Panc1 (cell line): ENCODE results near the gene PLEKHO2. TPM values are rescaled to one million over a fixed set of nuclear protein-coding genes. Genes with fewer than 3 reads are reported as not detected.
A peak's percentile ranks its signal among the peaks of the same experiment; 100 is the strongest.

Experiments
- ATAC-seq: fragments of 200-7000 bp; cut with Tn5 transposase; 2 replicates; pipeline ENCODE4 v1.9.1; 2020; ENCODE audit warnings: mild to moderate bottlenecking, moderate library complexity
- BruUV-seq: library from RNA; stranded (reverse); fragments of 400-500 nt; replicated peaks from 2 replicates; lab custom pipeline; 2021; lab: Mats Ljungman, UMichigan
- CTCF ChIA-PET: fragments of 300-600 bp; sonication (Branson Sonifier 250); formaldehyde crosslinking; loops from one replicate; lab custom pipeline; 2022; ENCODE audit warnings: antibody characterized with exemption; lab: Charles Lee
- POLR2A ChIA-PET: fragments of 300-600 bp; sonication (Branson Sonifier 250); formaldehyde crosslinking; loops from one replicate; lab custom pipeline; 2022; ENCODE audit warnings: antibody characterized with exemption; lab: Charles Lee
- DNase-seq: peaks from one replicate; pipeline ENCODE4 v3.0.0-alpha.2; 2010; ENCODE audit warnings: low read depth, low spot score
- H3K27ac ChIP-seq: 2 replicates; pipeline ENCODE4 v1.5.1; 2011; ENCODE audit warnings: mild to moderate bottlenecking, low read length, inconsistent platforms
- H3K27me3 ChIP-seq: fragments of 200-500 bp; sonication (Bioruptor generic); 2 replicates; pipeline ENCODE4 v1.6.0; 2014; ENCODE audit warnings: low read length, inconsistent platforms; ENCODE audit not compliant: control insufficient read depth, insufficient read depth
- H3K36me3 ChIP-seq: fragments of 200-500 bp; sonication (Bioruptor generic); 2 replicates; pipeline ENCODE4 v1.5.1; 2014; ENCODE audit warnings: inconsistent platforms, mild to moderate bottlenecking, low read length, moderate library complexity; ENCODE audit not compliant: control insufficient read depth, insufficient read depth
- H3K4me1 ChIP-seq: 2 replicates; pipeline ENCODE4 v1.5.1; 2011; ENCODE audit warnings: inconsistent platforms, mild to moderate bottlenecking, low read length, moderate library complexity; ENCODE audit not compliant: control insufficient read depth, insufficient read depth
- H3K4me3 ChIP-seq, 2 experiments: 2 replicates each; pipeline ENCODE4 v1.5.1; 2011 to 2012; ENCODE audit warnings: low read depth in 2 of 2, low read length in 2 of 2, mild to moderate bottlenecking in 2 of 2, inconsistent platforms in 1 of 2, moderate library complexity in 1 of 2
- H3K9me3 ChIP-seq: fragments of 200-500 bp; sonication (Bioruptor generic); 2 replicates; pipeline ENCODE4 v1.5.1; 2014; ENCODE audit warnings: low read depth, mild to moderate bottlenecking, inconsistent platforms, low read length, moderate library complexity; ENCODE audit not compliant: control insufficient read depth, insufficient read depth
- POLR2AphosphoS5 ChIP-seq: IDR thresholded peaks from 2 replicates; pipeline ENCODE4 v1.6.1; 2012; ENCODE audit warnings: mild to moderate bottlenecking, low read depth, low read length, moderate library complexity
- SIN3A ChIP-seq: IDR thresholded peaks from 2 replicates; pipeline ENCODE4 v1.6.1; 2012; ENCODE audit warnings: low read depth, mild to moderate bottlenecking, low read length, moderate library complexity, borderline replicate concordance; ENCODE audit not compliant: insufficient read depth
- TCF7L2 ChIP-seq: IDR thresholded peaks from 2 replicates; pipeline ENCODE4 v1.6.1; 2011; ENCODE audit warnings: mild to moderate bottlenecking, low read depth, low read length, inconsistent platforms
- in situ Hi-C: cut with HindIII; loops from 2 replicates; pipeline ENCODE4 v1.10.0; 2016; ENCODE audit warnings: low sequenced_read_pairs, low pct_unique_long_range_greater_than_20kb
- intact Hi-C: fragments of 100-400 bp; cut with micrococcal nuclease; formaldehyde crosslinking; loops from one replicate; pipeline ENCODE4 v1.10.0; 2022; ENCODE audit not compliant: unreplicated experiment
- total RNA-seq: library from RNA; stranded (reverse); gene quantifications from one replicate; pipeline ENCODE4 v1.2.1, GENCODE V29; 2021; ENCODE audit not compliant: unreplicated experiment
- TF ChIP-seq, protein P1 (sequence below): fragments of 450-650 bp; IDR thresholded peaks from 2 replicates; pipeline ENCODE4 v1.5.1; 2017; ENCODE audit warnings: mild to moderate bottlenecking
- TF ChIP-seq, protein P2 (sequence below), 2 experiments: IDR thresholded peaks; 2 replicates each; pipeline ENCODE4 v1.6.1; 2011 to 2012; ENCODE audit warnings: low read depth in 2 of 2, control low read depth in 1 of 2, low read length in 1 of 2, mild to moderate bottlenecking in 1 of 2, moderate library complexity in 1 of 2; ENCODE audit not compliant: insufficient read depth in 1 of 2

PLEKHO2 gene
- total RNA-seq, 1 experiment from 2014 or later, result 11.1 TPM

DNA sequence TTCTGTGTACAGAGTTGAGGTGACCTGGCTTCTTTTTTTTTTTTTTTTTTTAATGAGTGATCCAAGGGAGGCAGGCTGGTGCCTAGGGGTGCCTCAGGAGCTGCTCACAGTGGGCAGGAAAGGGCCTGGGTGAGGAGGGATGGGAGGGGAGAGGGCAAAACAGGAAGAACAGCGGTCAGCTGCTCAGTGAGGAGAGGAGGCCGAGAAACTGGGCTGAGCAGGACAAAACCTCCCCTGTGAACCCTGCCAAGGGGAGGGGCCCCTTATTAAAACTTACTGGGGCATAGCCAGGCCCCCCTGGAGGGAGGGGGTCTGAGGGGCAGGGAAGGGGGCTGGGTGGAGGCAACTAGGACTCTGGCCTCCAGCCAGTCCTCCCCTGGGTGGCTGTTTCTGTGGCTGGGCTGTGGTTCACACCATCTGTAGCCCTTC lies 3.5 kb downstream of the PLEKHO2 start:
- no peaks in the 10 kb centered on the region for H3K9me3 ChIP-seq
- ATAC-seq, result no peak
- H3K27ac ChIP-seq, result 0 out of 2 replicates have a peak overlapping the region, but pooled peaks have one; percentile 39
- in situ Hi-C loops (no loop called here), intact Hi-C loops (no loop called here)
- ChIA-PET POLR2A (interaction anchor here (0.6 kb wide), 1 partner anchor 75 kb away, joined by 3 read pairs; no protein-coding TSS in a partner anchor), CTCF (no interaction called here)
- no TSS peak for BruUV-seq
- TF ChIP-seq SIN3A (no peak), TCF7L2 (no peak), POLR2AphosphoS5 (no peak)
- TF ChIP-seq, protein P1, sequence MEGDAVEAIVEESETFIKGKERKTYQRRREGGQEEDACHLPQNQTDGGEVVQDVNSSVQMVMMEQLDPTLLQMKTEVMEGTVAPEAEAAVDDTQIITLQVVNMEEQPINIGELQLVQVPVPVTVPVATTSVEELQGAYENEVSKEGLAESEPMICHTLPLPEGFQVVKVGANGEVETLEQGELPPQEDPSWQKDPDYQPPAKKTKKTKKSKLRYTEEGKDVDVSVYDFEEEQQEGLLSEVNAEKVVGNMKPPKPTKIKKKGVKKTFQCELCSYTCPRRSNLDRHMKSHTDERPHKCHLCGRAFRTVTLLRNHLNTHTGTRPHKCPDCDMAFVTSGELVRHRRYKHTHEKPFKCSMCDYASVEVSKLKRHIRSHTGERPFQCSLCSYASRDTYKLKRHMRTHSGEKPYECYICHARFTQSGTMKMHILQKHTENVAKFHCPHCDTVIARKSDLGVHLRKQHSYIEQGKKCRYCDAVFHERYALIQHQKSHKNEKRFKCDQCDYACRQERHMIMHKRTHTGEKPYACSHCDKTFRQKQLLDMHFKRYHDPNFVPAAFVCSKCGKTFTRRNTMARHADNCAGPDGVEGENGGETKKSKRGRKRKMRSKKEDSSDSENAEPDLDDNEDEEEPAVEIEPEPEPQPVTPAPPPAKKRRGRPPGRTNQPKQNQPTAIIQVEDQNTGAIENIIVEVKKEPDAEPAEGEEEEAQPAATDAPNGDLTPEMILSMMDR, result no peak
- TF ChIP-seq, protein P2, sequence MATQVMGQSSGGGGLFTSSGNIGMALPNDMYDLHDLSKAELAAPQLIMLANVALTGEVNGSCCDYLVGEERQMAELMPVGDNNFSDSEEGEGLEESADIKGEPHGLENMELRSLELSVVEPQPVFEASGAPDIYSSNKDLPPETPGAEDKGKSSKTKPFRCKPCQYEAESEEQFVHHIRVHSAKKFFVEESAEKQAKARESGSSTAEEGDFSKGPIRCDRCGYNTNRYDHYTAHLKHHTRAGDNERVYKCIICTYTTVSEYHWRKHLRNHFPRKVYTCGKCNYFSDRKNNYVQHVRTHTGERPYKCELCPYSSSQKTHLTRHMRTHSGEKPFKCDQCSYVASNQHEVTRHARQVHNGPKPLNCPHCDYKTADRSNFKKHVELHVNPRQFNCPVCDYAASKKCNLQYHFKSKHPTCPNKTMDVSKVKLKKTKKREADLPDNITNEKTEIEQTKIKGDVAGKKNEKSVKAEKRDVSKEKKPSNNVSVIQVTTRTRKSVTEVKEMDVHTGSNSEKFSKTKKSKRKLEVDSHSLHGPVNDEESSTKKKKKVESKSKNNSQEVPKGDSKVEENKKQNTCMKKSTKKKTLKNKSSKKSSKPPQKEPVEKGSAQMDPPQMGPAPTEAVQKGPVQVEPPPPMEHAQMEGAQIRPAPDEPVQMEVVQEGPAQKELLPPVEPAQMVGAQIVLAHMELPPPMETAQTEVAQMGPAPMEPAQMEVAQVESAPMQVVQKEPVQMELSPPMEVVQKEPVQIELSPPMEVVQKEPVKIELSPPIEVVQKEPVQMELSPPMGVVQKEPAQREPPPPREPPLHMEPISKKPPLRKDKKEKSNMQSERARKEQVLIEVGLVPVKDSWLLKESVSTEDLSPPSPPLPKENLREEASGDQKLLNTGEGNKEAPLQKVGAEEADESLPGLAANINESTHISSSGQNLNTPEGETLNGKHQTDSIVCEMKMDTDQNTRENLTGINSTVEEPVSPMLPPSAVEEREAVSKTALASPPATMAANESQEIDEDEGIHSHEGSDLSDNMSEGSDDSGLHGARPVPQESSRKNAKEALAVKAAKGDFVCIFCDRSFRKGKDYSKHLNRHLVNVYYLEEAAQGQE (IDR thresholded peaks at IDR 0.05; ENCODE audit: insufficient read depth in 1 of 2, low read depth in 2 of 2, low read length in 1 of 2), result no peak
- no peak for DNase-seq
- peaks cover 10% of the 10 kb centered on the region for H3K4me1 ChIP-seq
- no peak overlapping the region for H3K4me3 ChIP-seq
- no peaks in the 10 kb centered on the region for H3K36me3 ChIP-seq
- H3K27me3 ChIP-seq, result no peaks in the 10 kb centered on the region

DNA sequence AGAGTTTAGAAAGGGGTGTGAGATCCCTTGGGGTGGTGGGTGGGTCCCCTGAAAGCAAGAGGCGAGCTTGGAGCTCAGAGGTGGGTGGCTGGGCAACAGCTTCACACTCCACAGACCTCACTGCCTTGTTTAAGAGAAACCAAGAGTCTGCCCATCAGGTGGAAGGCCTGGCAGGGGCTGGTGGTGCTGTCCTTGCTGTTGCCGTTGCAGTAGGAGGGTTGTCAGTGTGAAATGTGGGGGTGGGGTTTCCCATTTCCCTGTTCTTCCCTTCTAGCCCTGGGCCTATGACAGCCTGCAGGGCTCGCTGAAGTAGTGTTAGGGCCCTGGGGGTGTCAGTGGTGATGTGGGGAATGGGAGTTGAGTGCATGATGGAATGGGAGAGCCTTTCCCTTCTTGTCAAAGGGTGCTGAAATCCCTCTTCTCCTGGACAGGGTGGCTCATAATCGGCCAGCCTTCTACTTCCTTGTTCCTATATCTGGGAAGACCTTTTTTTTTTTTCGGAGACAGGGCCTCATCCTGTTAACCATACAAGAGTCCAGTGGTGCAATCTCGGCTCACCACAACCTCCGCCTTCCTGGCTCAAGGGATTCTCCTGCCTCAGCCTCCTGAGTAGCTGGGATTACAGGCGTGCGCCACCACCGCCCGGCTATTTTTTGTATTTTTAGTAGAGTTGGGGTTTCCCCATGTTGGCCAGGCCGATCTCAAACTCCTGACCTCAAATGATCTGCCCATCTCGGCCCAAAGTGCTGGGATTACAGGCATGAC lies 4.3 kb downstream of the PLEKHO2 start:
- TF ChIP-seq SIN3A (no peak), TCF7L2 (no peak), POLR2AphosphoS5 (no peak)
- TF ChIP-seq, protein P1, result no peak
- TF ChIP-seq, protein P2 (IDR thresholded peaks at IDR 0.05; ENCODE audit: insufficient read depth in 1 of 2, low read depth in 2 of 2, low read length in 1 of 2), result no peak
- in situ Hi-C loops, result no loop called here
- BruUV-seq, result no TSS peak
- CTCF ChIA-PET, result no interaction called here
- DNase-seq (no peak), ATAC-seq (no peak)
- H3K9me3 ChIP-seq, result no peaks in the 10 kb centered on the region
- H3K4me3 ChIP-seq, result no peak overlapping the region
- H3K27ac ChIP-seq, result no peak overlapping the region
- intact Hi-C loops, result no loop called here
- H3K4me1 ChIP-seq, result peaks cover 6% of the 10 kb centered on the region
- H3K27me3 ChIP-seq, result no peaks in the 10 kb centered on the region
- POLR2A ChIA-PET, result no interaction called here
- no peaks in the 10 kb centered on the region for H3K36me3 ChIP-seq
